Activated B cell treated with CpG ODN at 0.5 μM for 24 hours (primary cell): ENCODE measurements around the gene PHTF1. TPM values are rescaled to one million over a fixed set of nuclear protein-coding genes. Genes with fewer than 3 reads are reported as not detected.
"Not testable (repeated sequence)": the region's sequence is repeated elsewhere in the genome, so short reads cannot be mapped to it uniquely, and the experiment has no call there.

Experiments used
- ATAC-seq: fragments of 200-7000 bp; cut with Tn5 transposase; one replicate; pipeline ENCODE4 v1.10.0; 2021; ENCODE audit warnings: low read depth, mild to moderate bottlenecking, moderate library complexity
- CTCF ChIA-PET: fragments of 350-600 bp; sonication (Branson Sonifier 250); formaldehyde crosslinking; loops from one replicate; lab custom pipeline; 2021; ENCODE audit warnings: antibody characterized with exemption; lab: Charles Lee
- POLR2A ChIA-PET: fragments of 350-600 bp; sonication (Branson Sonifier 250); formaldehyde crosslinking; loops from one replicate; lab custom pipeline; 2021; ENCODE audit warnings: antibody characterized with exemption; lab: Charles Lee
- DNase-seq: peaks from one replicate; pipeline ENCODE4 v3.0.0; 2022
- H3K27ac Mint-ChIP-seq: one replicate; pipeline ENCODE4 v1.8.0; 2020; ENCODE audit warnings: mixed read lengths
- H3K27me3 Mint-ChIP-seq: one replicate; pipeline ENCODE4 v1.8.0; 2021; ENCODE audit warnings: mixed read lengths
- H3K36me3 Mint-ChIP-seq: one replicate; pipeline ENCODE4 v1.8.0; 2021; ENCODE audit warnings: low read depth, mixed read lengths
- H3K4me1 Mint-ChIP-seq: one replicate; pipeline ENCODE4 v1.8.0; 2021; ENCODE audit warnings: mixed read lengths
- H3K4me3 Mint-ChIP-seq: one replicate; pipeline ENCODE4 v1.8.0; 2020; ENCODE audit warnings: mild to moderate bottlenecking, mixed read lengths
- H3K9me3 Mint-ChIP-seq: one replicate; pipeline ENCODE4 v1.8.0; 2020; ENCODE audit warnings: mixed read lengths
- CTCF ChIP-seq: fragments of 200-600 bp; IDR thresholded peaks from one replicate; pipeline ENCODE4 v1.8.0; 2022; ENCODE audit warnings: antibody characterized with exemption, mild to moderate bottlenecking
- intact Hi-C: fragments of 100-400 bp; cut with micrococcal nuclease; formaldehyde crosslinking; loops from one replicate; pipeline ENCODE4 v1.15.1; 2024
- total RNA-seq: library from RNA; stranded (reverse); gene quantifications from 2 replicates; pipeline ENCODE4 v1.2.3, GENCODE V29; 2022

Gene PHTF1
- total RNA-seq, 1 donor from 2014 or later, result 25.0 TPM

GRCh38 chr1:113760102-113761080, 1.1 kb upstream of the PHTF1 start:
- DNase-seq, result no peak
- TF ChIP-seq CTCF, result no peak
- ChIA-PET POLR2A (interaction anchor here (0.6 to 4.2 kb wide), 23 partner anchors 8 to 1142 kb away, joined by 3 to 78 read pairs (median 6); partner anchors contain the start of genes AP4B1, HIPK1, LRIG2 and MAGI3), CTCF (interaction anchor here (1.0 to 2.3 kb wide), 3 partner anchors 52 to 688 kb away, joined by 4 to 7 read pairs (median 5); partner anchors contain the start of genes LRIG2 and RSBN1)
- peak overlapping the region; percentile 94 for H3K4me3 Mint-ChIP-seq
- intact Hi-C loops, result no loop called here
- no peaks in the 10 kb centered on the region for H3K27me3 Mint-ChIP-seq
- H3K27ac Mint-ChIP-seq, result peak overlapping the region; percentile 98
- no peak for ATAC-seq
- H3K9me3 Mint-ChIP-seq, result no peaks in the 10 kb centered on the region
- peaks cover 21% of the 10 kb centered on the region for H3K4me1 Mint-ChIP-seq
- peaks cover 36% of the 10 kb centered on the region for H3K36me3 Mint-ChIP-seq

- Mint-ChIP-seq H3K4me3 (peak overlapping the region; percentile 94), H3K4me1 (peaks cover 21% of the 10 kb centered on the region), H3K9me3 (no peaks in the 10 kb centered on the region), H3K36me3 (peaks cover 31% of the 10 kb centered on the region), H3K27ac (peak overlapping the region; percentile 98), H3K27me3 (no peaks in the 10 kb centered on the region)
- POLR2A ChIA-PET, result interaction anchor here (0.6 to 4.2 kb wide), 22 partner anchors 8 to 1140 kb away, joined by 3 to 78 read pairs (median 6); partner anchors contain the start of genes AP4B1, HIPK1, LRIG2 and NRAS
- ATAC-seq (peak; percentile 48), DNase-seq (peak; percentile 69)
- CTCF ChIA-PET, result interaction anchor here (1.1 to 2.3 kb wide), 4 partner anchors 52 to 686 kb away, joined by 3 to 7 read pairs (median 4); partner anchors contain the start of gene LRIG2
- intact Hi-C loops, result loop anchor here (1.0 to 5.0 kb wide), 12 partner anchors 25 to 1141 kb away; partner anchors contain the start of genes CAPZA1, CSDE1, DCLRE1B and DENND2C
- TF ChIP-seq CTCF, result no peak
Observed at GRCh38 chr1:113758631-113759332, 504 bp downstream of the PHTF1 start.

- H3K27me3 Mint-ChIP-seq, result no peaks in the 10 kb centered on the region
- no peak overlapping the region for H3K27ac Mint-ChIP-seq
- intact Hi-C loops, result loop anchor here (5.0 kb wide), 3 partner anchors 364 to 1139 kb away; partner anchors contain the start of genes CAPZA1, CSDE1, MAGI3 and ST7L
- TF ChIP-seq CTCF, result no peak
- peaks cover 21% of the 10 kb centered on the region for H3K4me1 Mint-ChIP-seq
- no peaks in the 10 kb centered on the region for H3K9me3 Mint-ChIP-seq
- peak overlapping the region; percentile 15 for H3K4me3 Mint-ChIP-seq
- CTCF ChIA-PET, result no interaction called here
- no peak for DNase-seq
- POLR2A ChIA-PET, result interaction anchor here (0.7 kb wide), 1 partner anchor 29 kb away, joined by 5 read pairs; no protein-coding TSS in a partner anchor
- peaks cover 27% of the 10 kb centered on the region for H3K36me3 Mint-ChIP-seq
- no peak for ATAC-seq
Observed at GRCh38 chr1:113756461-113756860, 2.8 kb downstream of the PHTF1 start.

GRCh38 chr1:113753333-113753732, 6.0 kb downstream of the PHTF1 start:
- H3K4me3 Mint-ChIP-seq, POLR2A ChIA-PET, CTCF ChIA-PET: not testable (repeated sequence)

GRCh38 chr1:113751516-113751915, 7.8 kb downstream of the PHTF1 start:
- CTCF ChIA-PET, result no interaction called here
- no peak for TF ChIP-seq CTCF
- Mint-ChIP-seq H3K9me3 (no peaks in the 10 kb centered on the region), H3K4me1 (peaks cover 7% of the 10 kb centered on the region), H3K27me3 (no peaks in the 10 kb centered on the region), H3K36me3 (peaks cover 33% of the 10 kb centered on the region), H3K4me3 (no peak overlapping the region), H3K27ac (no peak overlapping the region)
- ATAC-seq (no peak), DNase-seq (no peak)
- intact Hi-C loops, result no loop called here
- POLR2A ChIA-PET, result no interaction called here

More at GRCh38 chr1:113753333-113753732, 6.0 kb downstream of the PHTF1 start:
- intact Hi-C loops, H3K27ac Mint-ChIP-seq, H3K9me3 Mint-ChIP-seq, DNase-seq, H3K27me3 Mint-ChIP-seq, ATAC-seq: not testable (repeated sequence)
- Mint-ChIP-seq H3K36me3 (peaks cover 30% of the 10 kb centered on the region), H3K4me1 (peaks cover 13% of the 10 kb centered on the region)
